HepG2 (cell line): ENCODE data around the gene CPNE2. TPM values are rescaled to one million over a fixed set of nuclear protein-coding genes. Genes with fewer than 3 reads are reported as not detected.

ENCODE experiments used
- ATAC-seq: fragments of 200-7000 bp; cut with Tn5 transposase; 3 replicates; pipeline ENCODE4 v1.9.1; 2020; ENCODE audit warnings: mild to moderate bottlenecking, moderate library complexity
- BruUV-seq: library from RNA; stranded (reverse); fragments of 400-500 nt; replicated peaks from 2 replicates; lab custom pipeline; 2021; lab: Mats Ljungman, UMichigan
- CTCF ChIA-PET: fragments of 300-600 bp; formaldehyde crosslinking; extraction: SDS; loops from one replicate; lab custom pipeline; 2021; ENCODE audit warnings: low total read pairs, inconsistent platforms, low intra/inter-chr PET ratio; lab: Yijun Ruan, JAX
- POLR2A ChIA-PET: fragments of 350-600 bp; sonication (Branson Sonifier 250); formaldehyde crosslinking; loops from one replicate; lab custom pipeline; 2020; ENCODE audit warnings: antibody characterized with exemption, inconsistent platforms; lab: Yijun Ruan, JAX
- DNase-seq: peaks from one replicate; pipeline ENCODE4 v3.0.0-alpha.2; 2015; ENCODE audit warnings: low spot score
- FAIRE-seq: peaks from 3 replicates; lab custom pipeline; 2011; peaks lifted over from hg19 to GRCh38; lab: Jason Lieb, UNC
- H2AFZ ChIP-seq: one replicate; pipeline ENCODE4 v1.6.1; 2011; ENCODE audit warnings: low read length, inconsistent platforms
- H3K27ac ChIP-seq: fragments of 300-600 bp; 3 replicates; pipeline ENCODE4 v1.8.0; 2011; ENCODE audit warnings: mixed run types, mild to moderate bottlenecking, mixed read lengths, low read length, inconsistent platforms; ENCODE audit not compliant: insufficient read depth; ENCODE audit errors: extremely low read length
- H3K27me3 ChIP-seq, 2 experiments: fragments of 200-600 bp in 1 of 2; 2 replicates in 1 of 2; 3 replicates in 1 of 2; pipeline versions ENCODE4 v1.6.0 to v1.8.0; 2011; ENCODE audit warnings: low read length in 2 of 2, mild to moderate bottlenecking in 2 of 2, moderate library complexity in 2 of 2, inconsistent platforms in 1 of 2; ENCODE audit not compliant: insufficient read depth in 2 of 2, control insufficient read depth in 1 of 2
- H3K36me3 ChIP-seq, 2 experiments: fragments of 200-600 bp in 1 of 2; replicated peaks in 1 of 2; 2 replicates in 1 of 2; 3 replicates in 1 of 2; pipeline versions ENCODE4 v1.5.1 to v1.8.0; 2011; ENCODE audit warnings: low read length in 2 of 2, inconsistent platforms in 1 of 2; ENCODE audit not compliant: insufficient read depth in 2 of 2, control insufficient read depth in 1 of 2
- H3K4me1 ChIP-seq: 2 replicates; pipeline ENCODE4 v1.5.1; 2012; ENCODE audit warnings: low read length, inconsistent platforms; ENCODE audit not compliant: insufficient read depth
- H3K4me2 ChIP-seq: 2 replicates; pipeline ENCODE4 v1.6.0; 2011; ENCODE audit warnings: low read depth, low read length, inconsistent platforms
- H3K4me3 ChIP-seq, 3 experiments: fragments of 200-600 bp in 1 of 3; sonication (generic), shearing (Covaris generic) in 1 of 3; replicated peaks in 1 of 3; 2 replicates each; pipeline ENCODE4 v1.5.1; 2011 to 2016; ENCODE audit warnings: low read length in 3 of 3, inconsistent platforms in 2 of 3, low read depth in 2 of 3, mild to moderate bottlenecking in 2 of 3, control low read depth in 1 of 3, mixed read lengths in 1 of 3; ENCODE audit not compliant: insufficient read depth in 1 of 3
- H3K79me2 ChIP-seq: one replicate; pipeline ENCODE4 v1.6.1; 2011; ENCODE audit warnings: low read length, inconsistent platforms; ENCODE audit not compliant: insufficient read depth
- H3K9ac ChIP-seq: 2 replicates; pipeline ENCODE4 v1.6.0; 2011; ENCODE audit warnings: mild to moderate bottlenecking, low read depth, low read length, inconsistent platforms; ENCODE audit not compliant: insufficient read depth
- H3K9me3 ChIP-seq: 2 replicates; pipeline ENCODE4 v1.5.1; 2012; ENCODE audit warnings: mild to moderate bottlenecking, low read length
- H4K20me1 ChIP-seq: 2 replicates; pipeline ENCODE4 v1.6.0; 2011; ENCODE audit warnings: inconsistent platforms, mild to moderate bottlenecking, low read length, moderate library complexity; ENCODE audit not compliant: insufficient read depth
- AGO2 ChIP-seq: fragments of 200-400 bp; formaldehyde crosslinking; optimal IDR thresholded peaks from 2 replicates; pipeline ENCODE3; 2017; ENCODE audit warnings: mild to moderate bottlenecking, low read depth, low read length, moderate library complexity
- ARID2 ChIP-seq: sonication (generic); formaldehyde crosslinking; IDR thresholded peaks from 2 replicates; pipeline ENCODE4 v1.8.1; 2022; ENCODE audit warnings: mild to moderate bottlenecking, missing genetic modification reagents, borderline replicate concordance
- CBX1 ChIP-seq: IDR thresholded peaks from one replicate; pipeline ENCODE4 v1.6.1; 2016; ENCODE audit warnings: antibody characterized with exemption, low read depth
- CBX2 ChIP-seq, 2 experiments: fragments of 200-600 bp in 1 of 2; sonication (generic); formaldehyde crosslinking in 1 of 2; IDR thresholded peaks; 2 replicates each; pipeline versions ENCODE4 v1.7.0 to v1.8.1; 2018 to 2022; ENCODE audit warnings: low read depth in 2 of 2, low read length in 1 of 2, mild to moderate bottlenecking in 1 of 2, missing genetic modification reagents in 1 of 2
- CHD2 ChIP-seq: IDR thresholded peaks from 2 replicates; pipeline ENCODE4 v1.6.1; 2011; ENCODE audit warnings: low read depth, low read length, improper control_type of control experiment
- HOXA3 ChIP-seq: sonication (generic); formaldehyde crosslinking; IDR thresholded peaks from 2 replicates; pipeline ENCODE4 v1.5.0; 2020; ENCODE audit warnings: missing genetic modification reagents
- MYC ChIP-seq: sonication (generic); formaldehyde crosslinking; IDR thresholded peaks from 2 replicates; pipeline ENCODE4 v1.9.0; 2021; ENCODE audit warnings: missing genetic modification reagents, borderline replicate concordance
- NFE2 ChIP-seq: sonication (generic); formaldehyde crosslinking; IDR thresholded peaks from 2 replicates; pipeline ENCODE4 v1.4.0; 2020; ENCODE audit warnings: missing genetic modification reagents
- PITX1 ChIP-seq: sonication (generic); formaldehyde crosslinking; IDR thresholded peaks from 2 replicates; pipeline ENCODE4 v1.5.1; 2020; ENCODE audit warnings: mild to moderate bottlenecking, missing genetic modification reagents
- RFX1 ChIP-seq: fragments of 450-650 bp; IDR thresholded peaks from 2 replicates; pipeline ENCODE4 v1.6.1; 2017
- ZNF543 ChIP-seq: sonication (generic); formaldehyde crosslinking; IDR thresholded peaks from 2 replicates; pipeline ENCODE4 v1.4.0; 2020; ENCODE audit warnings: mild to moderate bottlenecking, missing genetic modification reagents
- ZNF577 ChIP-seq: sonication (generic); formaldehyde crosslinking; IDR thresholded peaks from 2 replicates; pipeline ENCODE4 v1.4.0; 2020; ENCODE audit warnings: mild to moderate bottlenecking, low read depth, missing genetic modification reagents, borderline replicate concordance
- ZSCAN25 ChIP-seq: sonication (generic); formaldehyde crosslinking; IDR thresholded peaks from 2 replicates; pipeline ENCODE4 v1.8.0; 2022; ENCODE audit warnings: mild to moderate bottlenecking, missing genetic modification reagents
- WGBS: methylation state at CpG from one replicate; pipeline ENCODE4 v1.1.6; 2017; ENCODE audit warnings: low lambda C conversion rate; 5-methylcytosine and 5-hydroxymethylcytosine counted together
- in situ Hi-C: cut with HindIII; loops from 2 replicates; pipeline ENCODE4 v1.10.0; 2017; ENCODE audit warnings: low pct_unique_long_range_greater_than_20kb; ENCODE audit not compliant: extremely low pct_ligation_motif_present
- intact Hi-C: fragments of 100-400 bp; cut with micrococcal nuclease; formaldehyde crosslinking; loops from one replicate; pipeline ENCODE4 v1.10.0; 2022; ENCODE audit not compliant: unreplicated experiment
- polyA plus RNA-seq, 8 experiments: library from polyadenylated mRNA; depleted of rRNA in 3 of 8; stranded (reverse) in 7 of 8; unstranded in 1 of 8; fragments of >200 nt; fragmentation: Illumina TruSeq in 4 of 8; extraction: Trizol in 4 of 8; gene quantifications; 2 replicates each; pipeline versions ENCODE4 v1.2.1 to v1.2.3, GENCODE V29; 2011 to 2016; ENCODE audit warnings: low read depth in 4 of 8, missing spikeins in 1 of 8, mixed read lengths in 1 of 8; ENCODE audit not compliant: insufficient read depth in 1 of 8
- total RNA-seq, 5 experiments: library from RNA; depleted of rRNA; stranded (reverse); fragments of >200 nt; fragmentation: Illumina TruSeq; extraction: Trizol; gene quantifications; 2 replicates each; pipeline ENCODE4 v1.2.3, GENCODE V29; 2016; ENCODE audit warnings: low read depth in 1 of 5
- TF ChIP-seq, protein P1 (sequence below): sonication (generic); formaldehyde crosslinking; IDR thresholded peaks from 2 replicates; pipeline ENCODE4 v1.5.1; 2020; ENCODE audit warnings: mild to moderate bottlenecking, missing genetic modification reagents, moderate library complexity
- TF ChIP-seq, protein P2 (sequence below): fragments of 450-650 bp; IDR thresholded peaks from 2 replicates; pipeline ENCODE4 v1.6.1; 2016
- TF ChIP-seq, protein P3 (sequence below): IDR thresholded peaks from 2 replicates; pipeline ENCODE4 v1.6.1; 2012; ENCODE audit warnings: inconsistent platforms
- TF ChIP-seq, protein P4 (sequence below): IDR thresholded peaks from 2 replicates; pipeline ENCODE4 v1.6.1; 2016

The CPNE2 gene
- total and polyA plus RNA-seq, 2 of the 13 experiments (the other 11 are each of a cell fraction or from before 2014, with no cell fraction given), result 10.6 to 23.3 TPM

DNA sequence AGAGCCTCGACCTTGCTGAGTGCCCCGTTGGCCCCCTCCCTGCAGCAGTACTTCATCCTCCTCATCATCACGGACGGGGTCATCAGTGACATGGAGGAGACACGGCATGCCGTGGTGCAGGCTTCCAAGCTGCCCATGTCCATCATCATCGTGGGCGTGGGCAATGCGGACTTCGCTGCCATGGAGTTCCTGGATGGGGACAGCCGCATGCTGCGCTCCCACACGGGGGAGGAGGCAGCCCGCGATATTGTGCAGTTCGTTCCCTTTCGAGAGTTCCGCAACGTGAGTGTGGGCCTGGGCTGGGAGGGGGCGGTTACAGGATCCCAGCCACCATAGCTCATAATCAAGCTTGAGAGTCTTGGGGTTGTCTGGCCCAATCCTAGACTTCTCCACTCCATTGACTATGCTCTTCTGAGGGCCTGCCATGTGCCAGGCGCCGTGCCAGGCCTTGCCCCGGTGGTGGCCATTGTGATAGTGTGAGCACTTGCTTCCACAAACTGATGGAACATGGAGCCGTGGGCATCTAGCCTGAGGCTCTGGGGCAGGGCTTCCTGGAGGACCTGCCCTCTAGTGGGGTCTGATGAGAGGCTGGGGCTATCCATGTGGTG lies 53.8 kb downstream of the CPNE2 start:
- intact Hi-C loops (no loop called here), in situ Hi-C loops (no loop called here)
- H3K4me1 ChIP-seq, result peaks cover 26% of the 10 kb centered on the region
- H2AFZ ChIP-seq, result no peak overlapping the region
- ChIA-PET CTCF (no interaction called here), POLR2A (no interaction called here)
- H4K20me1 ChIP-seq, result no peaks in the 10 kb centered on the region
- no peak for TF ChIP-seq CHD2
- TF ChIP-seq, protein P1, sequence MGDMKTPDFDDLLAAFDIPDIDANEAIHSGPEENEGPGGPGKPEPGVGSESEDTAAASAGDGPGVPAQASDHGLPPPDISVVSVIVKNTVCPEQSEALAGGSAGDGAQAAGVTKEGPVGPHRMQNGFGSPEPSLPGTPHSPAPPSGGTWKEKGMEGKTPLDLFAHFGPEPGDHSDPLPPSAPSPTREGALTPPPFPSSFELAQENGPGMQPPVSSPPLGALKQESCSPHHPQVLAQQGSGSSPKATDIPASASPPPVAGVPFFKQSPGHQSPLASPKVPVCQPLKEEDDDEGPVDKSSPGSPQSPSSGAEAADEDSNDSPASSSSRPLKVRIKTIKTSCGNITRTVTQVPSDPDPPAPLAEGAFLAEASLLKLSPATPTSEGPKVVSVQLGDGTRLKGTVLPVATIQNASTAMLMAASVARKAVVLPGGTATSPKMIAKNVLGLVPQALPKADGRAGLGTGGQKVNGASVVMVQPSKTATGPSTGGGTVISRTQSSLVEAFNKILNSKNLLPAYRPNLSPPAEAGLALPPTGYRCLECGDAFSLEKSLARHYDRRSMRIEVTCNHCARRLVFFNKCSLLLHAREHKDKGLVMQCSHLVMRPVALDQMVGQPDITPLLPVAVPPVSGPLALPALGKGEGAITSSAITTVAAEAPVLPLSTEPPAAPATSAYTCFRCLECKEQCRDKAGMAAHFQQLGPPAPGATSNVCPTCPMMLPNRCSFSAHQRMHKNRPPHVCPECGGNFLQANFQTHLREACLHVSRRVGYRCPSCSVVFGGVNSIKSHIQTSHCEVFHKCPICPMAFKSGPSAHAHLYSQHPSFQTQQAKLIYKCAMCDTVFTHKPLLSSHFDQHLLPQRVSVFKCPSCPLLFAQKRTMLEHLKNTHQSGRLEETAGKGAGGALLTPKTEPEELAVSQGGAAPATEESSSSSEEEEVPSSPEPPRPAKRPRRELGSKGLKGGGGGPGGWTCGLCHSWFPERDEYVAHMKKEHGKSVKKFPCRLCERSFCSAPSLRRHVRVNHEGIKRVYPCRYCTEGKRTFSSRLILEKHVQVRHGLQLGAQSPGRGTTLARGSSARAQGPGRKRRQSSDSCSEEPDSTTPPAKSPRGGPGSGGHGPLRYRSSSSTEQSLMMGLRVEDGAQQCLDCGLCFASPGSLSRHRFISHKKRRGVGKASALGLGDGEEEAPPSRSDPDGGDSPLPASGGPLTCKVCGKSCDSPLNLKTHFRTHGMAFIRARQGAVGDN (CRISPR knock-in tag), result peak; percentile 52; the same call in 1 of the 2 replicates
- TF ChIP-seq CBX2 (IDR thresholded peaks at IDR 0.05; ENCODE audit: low read depth, low read length), result no peak
- TF ChIP-seq CBX2 (CRISPR knock-in tag; IDR thresholded peaks at IDR 0.05; ENCODE audit: low read depth), result no peak
- TF ChIP-seq ZSCAN25, result peak; percentile 92
- TF ChIP-seq MYC (CRISPR knock-in tag), result peak; percentile 45; the same call in 1 of the 2 replicates
- TF ChIP-seq, protein P2, sequence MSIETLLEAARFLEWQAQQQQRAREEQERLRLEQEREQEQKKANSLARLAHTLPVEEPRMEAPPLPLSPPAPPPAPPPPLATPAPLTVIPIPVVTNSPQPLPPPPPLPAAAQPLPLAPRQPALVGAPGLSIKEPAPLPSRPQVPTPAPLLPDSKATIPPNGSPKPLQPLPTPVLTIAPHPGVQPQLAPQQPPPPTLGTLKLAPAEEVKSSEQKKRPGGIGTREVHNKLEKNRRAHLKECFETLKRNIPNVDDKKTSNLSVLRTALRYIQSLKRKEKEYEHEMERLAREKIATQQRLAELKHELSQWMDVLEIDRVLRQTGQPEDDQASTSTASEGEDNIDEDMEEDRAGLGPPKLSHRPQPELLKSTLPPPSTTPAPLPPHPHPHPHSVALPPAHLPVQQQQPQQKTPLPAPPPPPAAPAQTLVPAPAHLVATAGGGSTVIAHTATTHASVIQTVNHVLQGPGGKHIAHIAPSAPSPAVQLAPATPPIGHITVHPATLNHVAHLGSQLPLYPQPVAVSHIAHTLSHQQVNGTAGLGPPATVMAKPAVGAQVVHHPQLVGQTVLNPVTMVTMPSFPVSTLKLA, result no peak
- TF ChIP-seq HOXA3 (CRISPR knock-in tag), result no peak
- no peak for TF ChIP-seq ZNF577
- TF ChIP-seq, protein P3, sequence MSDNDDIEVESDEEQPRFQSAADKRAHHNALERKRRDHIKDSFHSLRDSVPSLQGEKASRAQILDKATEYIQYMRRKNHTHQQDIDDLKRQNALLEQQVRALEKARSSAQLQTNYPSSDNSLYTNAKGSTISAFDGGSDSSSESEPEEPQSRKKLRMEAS, result 0 out of 2 replicates have a peak, but pooled peaks have one; percentile 13
- TF ChIP-seq AGO2, result peak; percentile 15
- TF ChIP-seq, protein P4, sequence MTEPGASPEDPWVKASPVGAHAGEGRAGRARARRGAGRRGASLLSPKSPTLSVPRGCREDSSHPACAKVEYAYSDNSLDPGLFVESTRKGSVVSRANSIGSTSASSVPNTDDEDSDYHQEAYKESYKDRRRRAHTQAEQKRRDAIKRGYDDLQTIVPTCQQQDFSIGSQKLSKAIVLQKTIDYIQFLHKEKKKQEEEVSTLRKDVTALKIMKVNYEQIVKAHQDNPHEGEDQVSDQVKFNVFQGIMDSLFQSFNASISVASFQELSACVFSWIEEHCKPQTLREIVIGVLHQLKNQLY, result no peak
- TF ChIP-seq PITX1 (CRISPR knock-in tag), result no peak
- TF ChIP-seq CBX1, result no peak
- no peak for TF ChIP-seq RFX1
- TF ChIP-seq ARID2 (CRISPR knock-in tag), result no peak
- TF ChIP-seq NFE2 (CRISPR knock-in tag), result no peak
- peak; percentile 19; the same call in 1 of the 2 replicates for TF ChIP-seq ZNF543 (CRISPR knock-in tag)
- FAIRE-seq (no peak), ATAC-seq (peak; percentile 57), DNase-seq (no peak)
- H3K27me3 ChIP-seq, result no peaks in the 10 kb centered on the region
- no peak overlapping the region for H3K27ac ChIP-seq
- BruUV-seq, result no TSS peak
- 0 out of 2 replicates have a peak overlapping the region, but pooled peaks have one; percentile 31 for H3K4me2 ChIP-seq
- no peaks in the 10 kb centered on the region for H3K79me2 ChIP-seq
- H3K9me3 ChIP-seq, result no peaks in the 10 kb centered on the region
- no peaks in the 10 kb centered on the region for H3K36me3 ChIP-seq
- no peak overlapping the region for H3K4me3 ChIP-seq
- WGBS, result 92% methylated on average over 19 of the region's 24 CpGs
- no peak overlapping the region for H3K9ac ChIP-seq
